Superior temporal gyrus (tissue), 1 donor: Measurements from ENCODE around the gene TNFRSF18.
A peak's percentile ranks its signal among the peaks of the same experiment; 100 is the strongest.

ENCODE experiments used
- DNase-seq: peaks from one replicate; pipeline ENCODE4 v3.0.0-alpha.2; 2016; ENCODE audit errors: extremely low spot score

TNFRSF18 gene

GRCh38 chr1:1228596-1229321, 22.4 kb upstream of the TNFRSF18 start:
- DNase-seq = no peak

DNA sequence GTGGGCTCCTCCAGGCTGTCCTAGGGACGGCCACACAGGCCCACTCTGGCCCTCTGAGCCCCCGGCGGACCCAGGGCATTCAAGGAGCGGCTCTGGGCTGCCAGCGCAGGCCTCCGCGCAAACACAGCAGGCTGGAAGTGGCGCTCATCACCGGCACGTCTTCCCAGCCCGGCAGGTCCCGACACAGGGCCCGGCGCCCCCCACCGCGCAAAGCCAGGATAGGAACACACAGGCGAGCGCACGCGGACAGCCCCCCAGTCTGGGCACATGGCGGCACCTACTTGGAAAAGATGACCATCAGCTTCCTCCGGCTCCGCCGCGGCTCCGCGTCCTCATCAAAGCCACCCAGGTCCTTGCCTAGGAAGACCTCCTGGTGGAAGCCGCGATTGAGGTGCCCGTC, 21.8 kb upstream of the TNFRSF18 start:
- DNase-seq = no peak

GRCh38 chr1:1227386-1227785, 21.0 kb upstream of the TNFRSF18 start:
- DNase-seq = no peak

DNA sequence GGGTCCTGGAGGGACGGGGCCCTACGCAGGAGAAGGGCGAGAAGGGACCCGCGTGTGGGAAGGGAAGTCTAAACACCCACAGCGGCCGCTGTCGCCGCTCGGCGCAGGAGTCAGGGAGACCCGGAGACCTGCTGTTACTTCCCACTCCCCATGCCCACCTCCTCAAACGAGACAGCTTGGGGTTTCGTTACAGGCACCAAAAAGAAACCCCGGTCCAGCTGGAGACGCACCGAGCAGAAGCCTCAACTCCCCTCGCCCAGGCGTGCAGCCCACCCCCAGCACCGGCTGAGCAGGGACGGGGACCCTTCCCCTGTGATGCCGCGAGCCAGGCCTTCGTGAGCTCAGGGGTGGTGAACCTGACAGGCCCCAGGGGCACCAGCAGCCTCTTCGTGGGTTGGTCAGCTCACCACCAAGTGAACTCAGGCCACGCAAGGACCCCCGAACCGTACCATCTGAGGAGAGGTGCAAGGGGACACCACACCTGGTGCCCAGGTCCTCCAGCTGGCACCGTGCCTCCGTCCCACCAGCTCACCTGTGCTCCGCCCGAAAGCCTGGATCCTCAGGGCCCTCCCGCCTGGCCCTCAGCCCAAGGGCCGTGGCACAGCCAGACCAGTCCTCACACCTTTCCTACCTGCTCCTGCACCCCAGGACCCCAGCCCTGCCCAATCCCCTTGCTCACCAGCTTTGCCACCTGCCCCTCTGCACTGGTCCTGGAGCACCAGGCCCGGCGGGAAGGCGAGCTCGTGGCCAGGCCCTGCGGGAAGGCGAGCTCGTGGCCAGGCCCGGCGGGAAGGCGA, 20.4 kb upstream of the TNFRSF18 start:
- no peak for DNase-seq

GRCh38 chr1:1225913-1226312, 19.5 kb upstream of the TNFRSF18 start:
- no peak for DNase-seq

- DNase-seq = no peak
Measured at GRCh38 chr1:1225238-1225845, 18.9 kb upstream of the TNFRSF18 start.

DNA sequence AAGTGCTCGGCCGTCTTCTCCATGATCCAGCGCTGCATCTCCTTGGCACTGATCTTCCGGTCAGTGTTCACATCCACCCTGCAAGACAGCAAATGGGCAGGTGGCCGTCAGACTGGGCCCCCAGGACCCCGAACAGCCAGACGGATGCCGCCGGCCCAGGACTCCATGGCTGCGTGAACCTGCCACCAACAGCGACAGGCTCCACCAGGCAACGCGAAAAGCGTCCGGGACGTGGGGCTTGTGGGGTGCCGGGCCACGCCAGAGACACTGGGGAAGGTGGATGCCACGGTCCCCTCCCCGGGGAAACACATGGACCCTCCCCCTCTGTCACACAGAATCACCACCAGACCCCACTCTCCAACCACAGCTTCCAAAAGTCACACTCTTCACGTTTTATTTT, 17.5 kb upstream of the TNFRSF18 start:
- no peak for DNase-seq

DNA sequence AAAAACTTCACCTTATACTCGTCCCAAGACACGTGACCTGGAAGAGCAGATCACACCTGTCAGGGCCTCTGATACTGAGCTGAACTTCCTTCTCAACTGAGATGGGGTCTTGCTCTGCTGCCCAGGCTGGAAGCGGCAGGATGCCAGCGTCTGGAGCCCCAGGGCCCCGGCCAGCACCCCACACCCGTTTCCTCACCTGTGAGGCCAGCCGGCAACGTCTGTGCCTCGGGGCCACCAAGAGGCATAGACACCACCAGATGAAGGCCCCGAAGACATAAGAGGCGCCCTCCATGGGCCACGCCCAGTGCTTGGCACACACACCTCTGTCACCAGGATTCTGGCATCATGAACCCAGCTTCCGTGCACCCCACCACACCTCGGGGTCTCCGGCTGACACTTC, 16.9 kb upstream of the TNFRSF18 start:
- no peak for DNase-seq

DNA sequence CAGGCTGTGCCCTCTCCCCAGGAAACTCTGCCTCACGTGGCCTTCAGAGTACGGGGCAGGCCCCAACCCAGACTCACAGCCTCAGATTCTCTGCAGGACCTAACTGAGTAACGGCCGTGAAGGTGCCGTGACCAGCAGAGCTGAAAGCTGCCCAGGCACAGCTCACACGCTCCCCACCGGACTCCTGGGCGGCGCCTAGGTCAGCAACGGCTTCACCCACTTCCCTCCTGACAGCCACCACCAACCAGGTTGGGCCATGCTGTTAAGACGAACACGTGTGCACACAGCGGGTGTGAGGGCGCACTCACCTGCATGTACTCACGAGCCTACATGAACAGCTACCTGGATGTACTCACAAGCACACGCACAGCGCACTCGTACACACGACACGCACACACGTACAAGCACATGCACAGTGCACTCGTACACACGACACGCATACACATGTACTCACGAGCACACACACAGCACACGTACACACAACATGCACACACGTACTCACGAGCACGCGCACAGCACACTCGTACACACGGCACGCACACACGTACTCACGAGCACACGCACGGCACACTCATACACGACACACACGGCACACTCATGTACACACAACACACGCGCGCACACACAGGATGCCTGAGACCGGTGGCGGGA, 16.3 kb upstream of the TNFRSF18 start:
- no peak for DNase-seq

- DNase-seq = no peak
Measured at GRCh38 chr1:1221887-1222574, 15.6 kb upstream of the TNFRSF18 start.

GRCh38 chr1:1220197-1220596, 13.8 kb upstream of the TNFRSF18 start:
- DNase-seq = no peak

- DNase-seq = no peak
Measured at GRCh38 chr1:1219341-1219740, 12.9 kb upstream of the TNFRSF18 start.

GRCh38 chr1:1218524-1219200, 12.3 kb upstream of the TNFRSF18 start:
- DNase-seq = no peak

GRCh38 chr1:1217621-1218523, 11.5 kb upstream of the TNFRSF18 start:
- DNase-seq = peak; percentile 12

- no peak for DNase-seq
Measured at GRCh38 chr1:1216770-1217620, 10.6 kb upstream of the TNFRSF18 start.

DNA sequence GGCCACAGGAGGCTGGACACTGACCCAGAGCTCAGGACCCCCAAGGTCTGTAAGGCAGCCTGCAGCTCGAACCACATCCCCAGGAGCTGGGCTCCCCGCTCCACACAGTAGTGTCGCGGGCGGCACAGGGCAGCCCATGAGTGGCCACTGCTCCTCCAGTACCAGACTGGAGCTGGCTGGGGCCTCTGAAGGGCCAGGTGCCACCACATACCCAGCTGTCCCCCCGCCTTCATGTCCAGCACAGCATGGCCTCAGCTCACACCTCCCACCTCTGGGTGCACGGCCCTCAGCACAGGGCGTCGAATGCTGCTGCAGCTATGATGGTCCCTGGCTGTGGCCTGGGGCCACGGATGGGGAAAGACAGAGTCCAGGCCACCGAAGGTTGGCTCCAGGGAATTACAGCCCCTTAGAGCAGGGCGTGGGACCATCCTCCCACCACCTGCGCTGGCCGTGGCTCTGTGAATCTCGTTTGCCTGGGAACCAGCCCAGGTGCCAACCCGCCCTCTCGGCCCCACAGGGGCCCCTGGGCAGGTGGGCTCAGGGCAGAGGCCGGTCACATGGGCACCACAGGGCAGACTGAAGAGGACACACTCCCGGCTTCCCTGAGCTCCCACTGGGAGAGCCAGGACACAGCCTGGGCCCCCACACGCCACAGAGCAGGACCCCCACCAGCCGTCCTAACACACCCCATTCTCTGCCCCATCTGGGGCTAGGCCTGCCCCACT, 9.7 kb upstream of the TNFRSF18 start:
- no peak for DNase-seq

GRCh38 chr1:1215080-1215676, 8.8 kb upstream of the TNFRSF18 start:
- no peak for DNase-seq
